ENCODE results near the gene ANO10.

ANO10 gene

DNA sequence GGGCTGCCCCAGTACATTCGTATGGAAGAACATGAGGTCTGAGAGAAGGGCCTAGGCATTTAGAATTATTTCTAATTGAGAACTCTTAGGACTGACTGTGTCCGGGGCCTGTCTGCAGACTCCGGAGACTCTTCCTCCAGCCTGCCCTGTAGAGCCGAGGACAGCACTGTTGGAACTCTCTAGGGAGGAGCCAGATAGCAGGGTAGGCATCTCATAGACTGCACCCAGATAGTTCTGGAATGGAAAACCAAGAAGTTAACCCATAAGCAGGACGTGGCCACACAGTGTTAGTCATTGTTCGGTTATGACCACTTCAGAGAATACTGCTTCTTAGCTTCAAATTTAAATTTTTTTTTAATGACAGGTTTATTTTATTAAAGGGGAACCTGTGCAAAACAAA lies 275.9 kb downstream of the ANO10 start (continued):
- no peak for TF ChIP-seq ZNF76 (tag by site-specific recombination; IDR thresholded peaks at IDR 0.05; ENCODE audit: borderline replicate concordance, low read depth)

DNA sequence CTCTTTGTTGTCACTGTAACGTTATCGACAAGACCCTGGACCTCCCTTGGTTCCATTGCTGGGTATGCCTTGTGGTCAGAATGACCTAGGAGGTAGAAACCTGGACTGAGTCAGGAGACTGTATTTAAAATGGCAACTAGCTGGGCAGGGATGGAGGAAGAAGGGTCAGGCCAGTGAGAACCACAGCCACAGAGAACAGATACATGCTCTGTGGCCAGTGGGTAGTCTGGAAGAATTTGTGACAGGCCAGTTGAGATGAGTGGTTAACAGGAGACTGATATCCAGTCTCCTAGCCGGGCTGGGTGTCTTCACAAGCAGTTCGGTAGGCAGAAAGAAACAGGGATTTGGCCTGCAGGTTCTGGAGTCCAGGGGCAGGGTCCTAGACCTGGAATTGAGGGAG lies 276.6 kb downstream of the ANO10 start:
- H3K4me3 ChIP-seq (ENCODE audit: low read depth, low read length) = no peak overlapping the region
- no peak overlapping the region for H3K27ac ChIP-seq (ENCODE audit: extremely low read depth, low read depth, low read length)
- ChIA-PET CTCF (no interaction called here), POLR2A (no interaction called here)
- H3K9me3 ChIP-seq (ENCODE audit: control insufficient read depth, insufficient read depth, low read depth, low read length) = no peaks in the 10 kb centered on the region
- peaks cover 0 to 81% of the 10 kb centered on the region in 2 experiments; a peak in 1 of 3 replicates for H3K36me3 ChIP-seq (ENCODE audit: control insufficient read depth in 2 of 2, insufficient read depth in 1 of 2, low read length in 2 of 2)
- no peaks in the 10 kb centered on the region for H3K4me1 ChIP-seq (ENCODE audit: control insufficient read depth, insufficient read depth, low read length)
- no peak for TF ChIP-seq ZNF548 (tag by site-specific recombination; IDR thresholded peaks at IDR 0.05)
- TF ChIP-seq ZNF629 (tag by site-specific recombination; IDR thresholded peaks at IDR 0.05) = no peak
- TF ChIP-seq, protein P1, sequence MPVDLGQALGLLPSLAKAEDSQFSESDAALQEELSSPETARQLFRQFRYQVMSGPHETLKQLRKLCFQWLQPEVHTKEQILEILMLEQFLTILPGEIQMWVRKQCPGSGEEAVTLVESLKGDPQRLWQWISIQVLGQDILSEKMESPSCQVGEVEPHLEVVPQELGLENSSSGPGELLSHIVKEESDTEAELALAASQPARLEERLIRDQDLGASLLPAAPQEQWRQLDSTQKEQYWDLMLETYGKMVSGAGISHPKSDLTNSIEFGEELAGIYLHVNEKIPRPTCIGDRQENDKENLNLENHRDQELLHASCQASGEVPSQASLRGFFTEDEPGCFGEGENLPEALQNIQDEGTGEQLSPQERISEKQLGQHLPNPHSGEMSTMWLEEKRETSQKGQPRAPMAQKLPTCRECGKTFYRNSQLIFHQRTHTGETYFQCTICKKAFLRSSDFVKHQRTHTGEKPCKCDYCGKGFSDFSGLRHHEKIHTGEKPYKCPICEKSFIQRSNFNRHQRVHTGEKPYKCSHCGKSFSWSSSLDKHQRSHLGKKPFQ (tag by site-specific recombination; IDR thresholded peaks at IDR 0.05) = no peak
- TF ChIP-seq SALL2 (tag by site-specific recombination; IDR thresholded peaks at IDR 0.05; ENCODE audit: borderline replicate concordance) = no peak
- no peak for TF ChIP-seq ZNF621 (tag by site-specific recombination; IDR thresholded peaks at IDR 0.05)
- TF ChIP-seq ZNF514 (tag by site-specific recombination; IDR thresholded peaks at IDR 0.05) = no peak
- TF ChIP-seq SP7 (tag by site-specific recombination; IDR thresholded peaks at IDR 0.05) = no peak
- TF ChIP-seq ZBTB1 (tag by site-specific recombination; IDR thresholded peaks at IDR 0.05) = no peak
- no peak for TF ChIP-seq ZFP3 (tag by site-specific recombination; IDR thresholded peaks at IDR 0.05; ENCODE audit: low read depth)

DNA sequence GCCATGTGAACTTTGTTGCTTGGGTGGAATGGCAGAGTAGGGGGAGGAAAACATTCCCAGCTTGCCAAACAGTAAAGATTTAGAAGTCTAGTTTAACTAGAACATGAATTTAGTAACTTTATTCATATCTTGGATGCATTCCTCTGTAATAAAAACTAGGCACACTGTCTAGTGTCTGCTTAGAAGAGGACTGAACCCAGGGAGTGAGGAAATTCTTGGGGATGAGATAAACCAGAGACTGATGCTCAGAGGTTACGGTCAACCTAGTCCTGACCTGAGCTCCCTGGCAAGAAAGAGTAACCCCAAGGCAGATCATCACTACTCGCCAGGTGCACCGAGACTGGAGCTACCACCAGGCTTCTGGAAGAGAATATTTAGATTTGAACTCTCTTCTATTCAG lies 277.3 kb downstream of the ANO10 start:
- CTCF ChIA-PET = no interaction called here
- TF ChIP-seq ZFP69B (tag by site-specific recombination; IDR thresholded peaks at IDR 0.05) = no peak
- TF ChIP-seq ZBTB10 (tag by site-specific recombination; IDR thresholded peaks at IDR 0.05) = no peak
- no peak for TF ChIP-seq ZNF571 (tag by site-specific recombination; IDR thresholded peaks at IDR 0.05)
- TF ChIP-seq ZBTB6 (tag by site-specific recombination; IDR thresholded peaks at IDR 0.05) = no peak
- TF ChIP-seq KLF1 (tag by site-specific recombination; IDR thresholded peaks at IDR 0.05) = no peak
- no peak for TF ChIP-seq MZF1 (tag by site-specific recombination; IDR thresholded peaks at IDR 0.05; ENCODE audit: borderline replicate concordance)
- no peak for TF ChIP-seq BCL11B (tag by site-specific recombination; IDR thresholded peaks at IDR 0.05; ENCODE audit: low read depth)
- no peak for TF ChIP-seq ZNF433 (tag by site-specific recombination; IDR thresholded peaks at IDR 0.05; ENCODE audit: low read depth)
- TF ChIP-seq ZNF311 (tag by site-specific recombination; IDR thresholded peaks at IDR 0.05; ENCODE audit: borderline replicate concordance) = no peak
- no peak for TF ChIP-seq ZNF610 (tag by site-specific recombination; IDR thresholded peaks at IDR 0.05; ENCODE audit: borderline replicate concordance)
- no peak for TF ChIP-seq SCRT1 (tag by site-specific recombination; IDR thresholded peaks at IDR 0.05; ENCODE audit: borderline replicate concordance)
- TF ChIP-seq ZNF140 (tag by site-specific recombination; IDR thresholded peaks at IDR 0.05) = no peak
- no peak for TF ChIP-seq ZNF354C (tag by site-specific recombination; IDR thresholded peaks at IDR 0.05; ENCODE audit: borderline replicate concordance, low read depth)

More for the DNA sequence above, 277.3 kb downstream of the ANO10 start:
- H3K9me3 ChIP-seq (ENCODE audit: control insufficient read depth, insufficient read depth, low read depth, low read length) = no peaks in the 10 kb centered on the region
- H3K4me1 ChIP-seq (ENCODE audit: control insufficient read depth, insufficient read depth, low read length) = no peaks in the 10 kb centered on the region
- H3K27ac ChIP-seq (ENCODE audit: extremely low read depth, low read depth, low read length) = no peak overlapping the region
- POLR2A ChIA-PET = no interaction called here
- H3K4me3 ChIP-seq (ENCODE audit: low read depth, low read length) = no peak overlapping the region
- H3K36me3 ChIP-seq (ENCODE audit: control insufficient read depth in 2 of 2, insufficient read depth in 1 of 2, low read length in 2 of 2) = peaks cover 0 to 81% of the 10 kb centered on the region in 2 experiments; a peak in 1 of 3 replicates
